ENCODE data around the gene SESN1.

SESN1 gene

DNA sequence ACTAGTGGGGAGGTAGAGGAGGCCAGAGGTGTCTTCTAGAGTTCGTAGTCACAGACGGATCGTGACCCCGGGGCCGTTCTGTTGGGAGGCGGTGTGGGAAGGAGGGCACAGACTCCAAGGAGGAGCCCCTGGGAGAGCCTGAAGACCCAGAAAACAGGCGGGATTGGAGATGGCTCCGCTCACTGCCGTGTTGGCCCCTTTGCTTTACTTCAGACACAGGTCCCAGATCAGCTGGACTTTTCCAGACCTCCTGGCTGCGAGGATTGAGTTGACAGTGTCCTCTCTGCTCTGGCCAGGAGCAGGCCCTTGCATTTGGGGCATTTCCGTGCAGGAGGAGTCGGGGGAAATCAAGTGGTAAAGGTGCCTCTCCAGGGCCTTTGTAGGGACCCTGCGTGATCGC is 133.6 kb downstream of the SESN1 start:
- DNase-seq (ENCODE audit: low read depth in 2 of 2) = no peak

- DNase-seq (ENCODE audit: low read depth in 2 of 2) = no peak
These were observed 134.0 kb downstream of the SESN1 start for GRCh38 chr6:108960601-108961000.

- DNase-seq (ENCODE audit: low read depth in 2 of 2) = no peak
These were observed 134.6 kb downstream of the SESN1 start for GRCh38 chr6:108959972-108960582.

GRCh38 chr6:108958900-108959770 is 135.5 kb downstream of the SESN1 start:
- DNase-seq (ENCODE audit: low read depth in 2 of 2) = no peak

GRCh38 chr6:108957221-108957620 is 137.4 kb downstream of the SESN1 start:
- no peak for DNase-seq (ENCODE audit: low read depth in 2 of 2)

- DNase-seq (ENCODE audit: low read depth in 2 of 2) = no peak
These were observed 139.2 kb downstream of the SESN1 start for GRCh38 chr6:108955329-108955949.

DNA sequence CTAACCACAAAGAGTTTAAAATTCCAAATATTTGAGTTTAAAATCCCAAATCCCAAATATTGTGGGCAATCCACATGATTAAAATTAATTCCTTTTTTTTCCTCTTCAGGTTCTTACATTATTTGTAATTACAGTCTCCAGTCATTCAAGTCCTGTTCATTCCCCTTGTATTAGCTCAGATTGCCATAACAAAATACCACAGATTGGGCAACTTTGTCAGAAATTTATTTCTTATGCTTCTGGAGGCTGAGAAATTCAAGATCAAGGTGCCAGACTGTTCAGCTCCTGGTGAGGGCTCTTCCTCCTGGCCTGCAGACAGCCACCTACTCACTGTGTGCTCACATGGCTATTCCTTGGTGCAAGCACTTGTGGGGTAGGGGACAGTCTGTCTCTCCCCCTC is 141.0 kb downstream of the SESN1 start:
- no peak for DNase-seq (ENCODE audit: low read depth in 2 of 2)

DNA sequence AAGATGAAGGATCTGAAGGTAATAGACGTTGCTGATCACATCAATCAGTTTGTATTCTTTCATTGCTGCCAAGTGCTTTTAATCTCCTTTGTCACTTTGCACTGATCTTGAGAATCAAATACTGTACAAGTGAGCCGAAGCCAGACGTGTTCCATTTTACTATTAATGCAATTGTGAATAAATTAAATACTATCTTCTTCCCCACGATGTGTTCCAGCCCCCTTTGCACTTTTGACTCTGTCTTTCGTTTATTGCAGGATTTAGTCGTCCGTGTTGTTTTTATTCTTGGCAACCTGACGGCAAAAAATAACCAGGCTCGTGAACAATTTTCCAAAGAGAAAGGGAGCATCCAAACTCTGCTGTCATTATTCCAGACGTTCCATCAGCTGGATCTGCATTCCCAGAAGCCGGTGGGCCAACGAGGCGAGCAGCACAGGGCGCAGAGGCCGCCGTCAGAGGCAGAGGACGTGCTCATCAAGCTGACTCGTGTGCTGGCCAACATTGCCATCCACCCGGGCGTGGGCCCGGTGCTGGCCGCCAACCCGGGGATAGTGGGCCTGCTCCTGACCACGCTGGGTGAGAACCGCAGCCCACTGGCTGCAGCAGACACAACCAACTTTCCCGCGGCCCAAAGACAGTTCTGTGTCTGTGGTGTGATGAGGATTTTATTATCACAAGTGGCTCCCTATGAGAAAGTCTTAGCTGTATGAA is 141.7 kb downstream of the SESN1 start:
- no peak for DNase-seq (ENCODE audit: low read depth in 2 of 2)

- DNase-seq (ENCODE audit: low read depth in 2 of 2) = no peak
These were observed 143.2 kb downstream of the SESN1 start for GRCh38 chr6:108951351-108951953.

DNA sequence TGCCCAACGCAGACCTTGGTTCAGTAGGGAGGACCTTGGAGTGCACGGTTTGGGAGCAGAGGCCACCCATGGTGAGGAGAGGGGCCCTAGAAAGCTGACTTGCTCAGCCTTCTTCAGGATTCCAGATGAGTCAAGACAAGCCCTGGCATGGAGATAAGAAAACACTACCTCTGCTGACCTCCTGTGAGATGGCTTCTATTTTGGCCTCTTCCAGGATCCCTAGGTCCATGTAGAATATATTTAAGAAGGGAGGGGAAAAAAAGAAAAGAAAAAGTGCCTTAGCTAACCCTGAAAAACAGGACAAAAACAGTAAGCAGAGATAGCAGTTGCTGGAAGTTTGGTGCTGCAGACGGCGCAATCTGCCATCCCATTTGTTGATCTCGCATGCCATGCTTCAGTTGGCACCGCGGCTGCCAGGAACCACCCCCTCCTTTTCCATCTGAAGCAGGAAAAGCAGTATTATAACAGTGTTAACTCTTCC is 146.4 kb downstream of the SESN1 start:
- no peak for DNase-seq (ENCODE audit: low read depth in 2 of 2)

- DNase-seq (ENCODE audit: low read depth in 2 of 2) = no peak
These were observed 147.4 kb downstream of the SESN1 start for GRCh38 chr6:108947114-108947854.

GRCh38 chr6:108946695-108947094 is 148.0 kb downstream of the SESN1 start:
- DNase-seq (ENCODE audit: low read depth in 2 of 2) = no peak

DNA sequence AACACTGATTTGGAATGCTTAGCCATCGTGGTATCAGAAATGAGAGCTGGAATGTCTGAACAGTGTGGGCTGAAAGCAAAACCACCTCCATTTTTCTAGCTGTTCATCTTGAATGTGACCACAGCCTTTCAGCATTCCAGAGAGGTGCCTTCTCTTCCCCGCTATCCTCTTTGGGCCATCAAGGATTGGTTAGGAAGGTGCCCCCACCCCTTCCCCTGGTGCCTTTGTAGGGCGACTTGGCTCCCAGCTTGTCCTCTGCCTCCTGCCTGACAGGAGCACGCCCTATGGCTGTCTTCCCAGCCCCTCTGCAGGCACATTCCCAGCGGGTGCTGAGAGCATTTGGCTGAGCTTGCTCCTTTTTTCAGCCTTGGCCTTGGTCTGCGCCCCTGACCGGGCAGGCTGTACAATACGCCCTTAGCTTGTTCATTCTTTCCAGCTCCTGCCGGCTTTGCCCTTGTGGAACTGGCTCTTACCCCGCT is 148.9 kb downstream of the SESN1 start:
- DNase-seq (ENCODE audit: low read depth in 2 of 2) = no peak

- DNase-seq (ENCODE audit: low read depth in 2 of 2) = no peak
These were observed 149.7 kb downstream of the SESN1 start for GRCh38 chr6:108944707-108945680.

- DNase-seq (ENCODE audit: low read depth in 2 of 2) = no peak
These were observed 150.6 kb downstream of the SESN1 start for GRCh38 chr6:108944071-108944470.

DNA sequence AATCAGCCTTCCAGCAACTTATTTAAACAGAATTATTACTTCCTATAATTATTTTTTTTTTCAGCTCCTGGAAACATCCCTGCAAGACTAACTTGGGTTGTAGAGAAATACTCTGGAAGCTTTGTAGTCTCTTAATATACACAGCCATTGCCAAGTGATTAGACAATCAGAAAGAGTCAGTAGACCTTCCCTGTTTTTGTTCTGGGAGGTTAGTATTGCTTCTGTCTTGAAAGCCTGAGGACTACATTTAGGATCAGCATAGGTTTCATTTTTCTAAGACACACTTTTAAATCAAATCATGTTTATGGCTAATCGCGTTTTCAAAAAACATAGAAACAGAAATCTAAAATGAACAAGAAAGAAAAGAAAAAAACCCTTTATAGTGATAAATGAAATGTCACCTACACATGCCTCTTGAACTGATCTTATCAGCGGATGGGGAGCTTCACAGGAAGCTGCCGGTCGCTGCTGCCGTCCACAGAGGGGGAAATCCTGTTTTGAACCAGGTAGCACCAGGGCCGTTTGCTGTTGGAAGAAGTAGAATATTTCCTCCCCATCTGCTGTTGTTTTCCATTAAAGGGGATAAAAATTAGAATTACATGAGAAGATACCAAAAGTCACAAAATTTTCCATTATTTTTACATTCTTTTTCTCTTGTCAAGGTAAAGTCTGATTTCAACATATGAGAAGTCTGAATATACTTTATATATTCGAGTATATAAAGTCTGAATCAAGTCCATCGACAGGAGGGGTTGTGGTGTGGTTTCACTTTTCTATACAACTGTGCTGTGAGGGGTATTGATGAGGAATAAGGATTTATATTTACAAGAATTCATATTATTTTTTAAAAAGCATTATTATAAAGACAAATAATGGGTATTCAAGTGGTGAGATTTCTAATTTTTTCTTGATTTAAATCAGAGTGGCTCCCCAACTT is 151.8 kb downstream of the SESN1 start:
- peak in 1 of 2 experiments; percentile 24 for DNase-seq (ENCODE audit: low read depth in 2 of 2)

DNA sequence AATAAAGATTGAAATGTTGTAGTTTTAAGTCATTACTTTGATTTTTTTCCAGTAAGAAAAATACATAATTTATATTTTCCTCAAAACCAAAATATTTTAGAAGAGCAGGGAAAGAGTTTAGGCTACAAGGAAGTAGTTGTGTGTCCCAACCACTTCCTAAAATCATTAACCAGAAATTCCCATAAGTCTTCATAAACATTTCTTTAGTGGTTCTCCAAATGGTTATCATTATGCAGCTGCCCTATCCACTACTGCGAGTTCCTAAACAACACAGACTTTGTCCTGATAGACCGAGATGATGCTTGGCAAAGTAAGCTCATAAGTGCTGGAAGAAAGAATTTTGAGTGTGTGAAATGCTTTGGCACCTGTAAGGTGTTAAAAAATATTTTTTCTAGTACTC is 152.8 kb downstream of the SESN1 start:
- no peak for DNase-seq (ENCODE audit: low read depth in 2 of 2)

GRCh38 chr6:108941281-108941680 is 153.4 kb downstream of the SESN1 start:
- DNase-seq (ENCODE audit: low read depth in 2 of 2) = no peak
